ENCODE results near the gene THRB.

The THRB gene

DNA sequence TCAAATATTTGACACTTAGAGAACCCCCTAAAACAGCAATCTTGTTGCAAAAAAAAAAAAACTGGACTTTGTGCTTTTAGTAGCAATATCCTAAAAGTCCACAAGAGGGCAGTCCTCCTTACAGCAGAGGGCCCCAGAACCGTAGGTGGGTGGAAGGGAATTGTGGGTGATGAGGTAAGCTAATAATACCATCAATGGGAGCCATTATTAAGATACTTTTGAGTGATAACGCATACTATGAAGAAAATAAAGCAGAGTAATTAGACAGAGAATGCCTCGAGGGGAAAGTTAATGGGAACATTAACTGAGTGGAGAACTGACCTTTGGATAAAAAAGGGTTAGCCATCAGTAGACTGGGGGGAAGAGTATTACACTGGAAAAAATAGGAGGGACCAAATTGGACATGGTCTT, 229.9 kb downstream of the THRB start:
- Histone ChIP-seq H3K27ac (ENCODE audit: low read depth in 2 of 2, low read length in 2 of 2) (no peak overlapping the region), H3K9me3 (ENCODE audit: control insufficient read depth in 2 of 2, low read length in 2 of 2) (no peaks in the 10 kb centered on the region), H3K4me3 (ENCODE audit: low read length in 2 of 2) (no peak overlapping the region), H3K27me3 (ENCODE audit: control insufficient read depth in 2 of 2, insufficient read depth in 2 of 2, low read length in 2 of 2) (no peaks in the 10 kb centered on the region), H3K4me1 (ENCODE audit: control insufficient read depth in 2 of 2, insufficient read depth in 2 of 2, low read length in 2 of 2) (no peaks in the 10 kb centered on the region), H3K36me3 (ENCODE audit: control insufficient read depth in 2 of 2, insufficient read depth in 2 of 2, low read length in 2 of 2) (no peaks in the 10 kb centered on the region), H3K9ac (ENCODE audit: low read depth in 1 of 2, low read length in 2 of 2) (no peak overlapping the region)

DNA sequence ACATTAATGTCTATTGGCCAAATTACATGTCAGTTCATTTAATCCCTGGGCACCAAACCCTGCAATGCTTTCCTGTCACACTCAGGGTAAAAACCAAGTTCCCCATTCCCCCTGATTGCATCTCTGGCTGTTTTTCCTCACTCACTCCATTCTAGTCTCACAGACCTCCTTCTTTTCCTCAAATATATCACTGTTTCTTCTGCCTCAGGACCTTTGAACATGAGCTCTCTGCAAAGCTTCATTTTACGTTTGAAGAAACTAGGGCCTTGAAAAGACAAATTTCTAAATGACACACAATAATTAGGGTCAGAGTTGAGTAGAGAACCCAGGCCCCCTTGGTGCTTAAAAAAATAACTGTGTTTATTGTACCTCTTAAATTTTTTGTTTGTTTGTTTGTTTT, 230.6 kb downstream of the THRB start:
- H3K27me3 ChIP-seq (ENCODE audit: control insufficient read depth in 2 of 2, insufficient read depth in 2 of 2, low read length in 2 of 2), result no peaks in the 10 kb centered on the region
- H3K36me3 ChIP-seq (ENCODE audit: control insufficient read depth in 2 of 2, insufficient read depth in 2 of 2, low read length in 2 of 2), result no peaks in the 10 kb centered on the region
- H3K9me3 ChIP-seq (ENCODE audit: control insufficient read depth in 2 of 2, low read length in 2 of 2), result no peaks in the 10 kb centered on the region
- no peak overlapping the region for H3K4me3 ChIP-seq (ENCODE audit: low read length in 2 of 2)
- H3K27ac ChIP-seq (ENCODE audit: low read depth in 2 of 2, low read length in 2 of 2), result no peak overlapping the region
- H3K4me1 ChIP-seq (ENCODE audit: control insufficient read depth in 2 of 2, insufficient read depth in 2 of 2, low read length in 2 of 2), result no peaks in the 10 kb centered on the region
- H3K9ac ChIP-seq (ENCODE audit: low read depth in 1 of 2, low read length in 2 of 2), result no peak overlapping the region

DNA sequence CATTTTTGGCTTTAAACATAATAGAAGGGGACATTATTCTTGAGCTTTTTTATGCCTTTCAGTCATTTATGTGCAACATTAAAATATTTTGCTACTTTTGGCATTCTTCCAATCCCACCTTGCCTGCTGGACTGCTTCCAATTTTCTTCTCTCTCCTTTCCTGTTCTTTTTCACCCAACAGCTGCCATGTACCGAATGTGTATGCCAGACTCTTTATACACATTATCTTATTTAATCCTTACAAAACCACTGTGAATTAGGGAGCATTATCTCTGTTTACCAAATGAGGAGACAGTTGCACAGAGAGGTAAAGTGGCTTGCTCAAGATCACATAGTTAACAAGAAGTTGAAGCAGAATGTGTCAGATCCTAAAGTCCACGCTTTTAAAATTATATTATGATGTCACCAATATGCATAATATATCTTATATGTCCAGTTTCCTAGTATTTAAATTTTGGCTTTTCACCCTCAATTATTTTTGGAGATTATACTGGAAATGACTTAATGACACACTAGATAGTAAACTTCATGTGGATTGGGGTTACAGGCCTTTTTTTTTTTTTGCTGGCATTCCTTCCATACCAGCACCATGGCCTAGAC, 231.5 kb downstream of the THRB start:
- Histone ChIP-seq H3K27ac (ENCODE audit: low read depth in 2 of 2, low read length in 2 of 2) (no peak overlapping the region), H3K9ac (ENCODE audit: low read depth in 1 of 2, low read length in 2 of 2) (no peak overlapping the region), H3K4me1 (ENCODE audit: control insufficient read depth in 2 of 2, insufficient read depth in 2 of 2, low read length in 2 of 2) (no peaks in the 10 kb centered on the region)

GRCh38 chr3:24261521-24261920, 233.1 kb downstream of the THRB start:
- Histone ChIP-seq H3K36me3 (ENCODE audit: control insufficient read depth in 2 of 2, insufficient read depth in 2 of 2, low read length in 2 of 2) (no peaks in the 10 kb centered on the region), H3K4me1 (ENCODE audit: control insufficient read depth in 2 of 2, insufficient read depth in 2 of 2, low read length in 2 of 2) (no peaks in the 10 kb centered on the region), H3K9me3 (ENCODE audit: control insufficient read depth in 2 of 2, low read length in 2 of 2) (no peaks in the 10 kb centered on the region), H3K4me3 (ENCODE audit: low read length in 2 of 2) (no peak overlapping the region), H3K27ac (ENCODE audit: low read depth in 2 of 2, low read length in 2 of 2) (no peak overlapping the region), H3K9ac (ENCODE audit: low read depth in 1 of 2, low read length in 2 of 2) (no peak overlapping the region), H3K27me3 (ENCODE audit: control insufficient read depth in 2 of 2, insufficient read depth in 2 of 2, low read length in 2 of 2) (no peaks in the 10 kb centered on the region)

More for the DNA sequence above, 231.5 kb downstream of the THRB start:
- Histone ChIP-seq H3K27me3 (ENCODE audit: control insufficient read depth in 2 of 2, insufficient read depth in 2 of 2, low read length in 2 of 2) (no peaks in the 10 kb centered on the region), H3K4me3 (ENCODE audit: low read length in 2 of 2) (no peak overlapping the region), H3K9me3 (ENCODE audit: control insufficient read depth in 2 of 2, low read length in 2 of 2) (no peaks in the 10 kb centered on the region), H3K36me3 (ENCODE audit: control insufficient read depth in 2 of 2, insufficient read depth in 2 of 2, low read length in 2 of 2) (no peaks in the 10 kb centered on the region)

DNA sequence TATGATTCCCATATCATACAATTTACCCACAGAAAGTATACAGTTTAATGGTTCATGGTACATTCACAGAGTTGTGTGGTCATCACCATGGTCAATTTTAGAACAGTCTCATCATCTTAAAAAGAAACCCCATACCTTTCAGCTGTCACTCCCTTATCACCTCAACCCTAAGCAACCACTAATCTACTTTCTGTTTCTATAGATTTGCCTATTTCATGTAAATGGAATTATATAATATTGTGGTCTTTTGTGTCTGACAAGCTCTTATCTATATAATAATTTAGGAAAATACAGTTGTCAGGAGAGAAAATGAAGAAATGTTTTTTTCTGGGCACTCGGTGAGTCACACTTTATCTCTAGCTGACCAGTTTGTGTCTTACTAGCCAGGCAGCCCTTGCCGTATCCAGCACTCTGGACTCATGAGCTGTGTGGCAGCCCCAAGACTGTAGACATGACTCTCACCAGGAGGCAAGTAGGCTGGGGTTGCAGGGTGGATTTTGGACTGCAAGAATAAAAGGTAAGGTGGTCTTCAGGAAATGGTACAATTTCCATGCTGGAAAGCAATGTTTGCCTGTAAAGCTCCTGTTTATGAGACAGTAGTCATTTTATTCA, 234.6 kb downstream of the THRB start:
- H3K4me1 ChIP-seq (ENCODE audit: control insufficient read depth in 2 of 2, insufficient read depth in 2 of 2, low read length in 2 of 2), result no peaks in the 10 kb centered on the region
- no peak overlapping the region for H3K27ac ChIP-seq (ENCODE audit: low read depth in 2 of 2, low read length in 2 of 2)
- no peaks in the 10 kb centered on the region for H3K36me3 ChIP-seq (ENCODE audit: control insufficient read depth in 2 of 2, insufficient read depth in 2 of 2, low read length in 2 of 2)
- H3K4me3 ChIP-seq (ENCODE audit: low read length in 2 of 2), result no peak overlapping the region
- no peak overlapping the region for H3K9ac ChIP-seq (ENCODE audit: low read depth in 1 of 2, low read length in 2 of 2)
- H3K27me3 ChIP-seq (ENCODE audit: control insufficient read depth in 2 of 2, insufficient read depth in 2 of 2, low read length in 2 of 2), result no peaks in the 10 kb centered on the region
- H3K9me3 ChIP-seq (ENCODE audit: control insufficient read depth in 2 of 2, low read length in 2 of 2), result no peaks in the 10 kb centered on the region

GRCh38 chr3:24258727-24259600, 235.7 kb downstream of the THRB start:
- no peak overlapping the region for H3K27ac ChIP-seq (ENCODE audit: low read depth in 2 of 2, low read length in 2 of 2)
- no peak overlapping the region for H3K9ac ChIP-seq (ENCODE audit: low read depth in 1 of 2, low read length in 2 of 2)
- H3K36me3 ChIP-seq (ENCODE audit: control insufficient read depth in 2 of 2, insufficient read depth in 2 of 2, low read length in 2 of 2), result no peaks in the 10 kb centered on the region
- no peaks in the 10 kb centered on the region for H3K9me3 ChIP-seq (ENCODE audit: control insufficient read depth in 2 of 2, low read length in 2 of 2)
- H3K27me3 ChIP-seq (ENCODE audit: control insufficient read depth in 2 of 2, insufficient read depth in 2 of 2, low read length in 2 of 2), result no peaks in the 10 kb centered on the region
- H3K4me3 ChIP-seq (ENCODE audit: low read length in 2 of 2), result no peak overlapping the region
- no peaks in the 10 kb centered on the region for H3K4me1 ChIP-seq (ENCODE audit: control insufficient read depth in 2 of 2, insufficient read depth in 2 of 2, low read length in 2 of 2)

DNA sequence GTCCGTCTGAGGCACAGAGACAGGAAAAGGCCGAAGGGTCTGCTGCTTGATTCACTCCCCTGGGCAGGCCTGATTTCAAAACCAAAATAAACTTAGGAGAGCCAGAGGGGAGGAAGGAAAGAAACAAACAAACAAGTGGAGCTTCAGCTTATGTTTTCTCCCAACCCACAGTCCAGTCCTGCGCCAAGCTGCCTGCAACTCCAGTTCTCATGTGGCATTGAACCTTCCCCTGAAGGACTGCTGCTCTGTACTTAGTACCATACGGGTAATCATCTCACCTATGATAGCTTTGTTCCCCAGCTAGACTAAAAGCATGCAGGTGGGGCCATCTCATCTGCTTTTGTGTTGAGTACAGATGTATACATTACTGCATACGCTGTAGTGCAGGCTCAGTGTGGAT, 236.4 kb downstream of the THRB start:
- Histone ChIP-seq H3K4me1 (ENCODE audit: control insufficient read depth in 2 of 2, insufficient read depth in 2 of 2, low read length in 2 of 2) (no peaks in the 10 kb centered on the region), H3K36me3 (ENCODE audit: control insufficient read depth in 2 of 2, insufficient read depth in 2 of 2, low read length in 2 of 2) (no peaks in the 10 kb centered on the region), H3K9me3 (ENCODE audit: control insufficient read depth in 2 of 2, low read length in 2 of 2) (no peaks in the 10 kb centered on the region), H3K27me3 (ENCODE audit: control insufficient read depth in 2 of 2, insufficient read depth in 2 of 2, low read length in 2 of 2) (no peaks in the 10 kb centered on the region), H3K4me3 (ENCODE audit: low read length in 2 of 2) (no peak overlapping the region), H3K9ac (ENCODE audit: low read depth in 1 of 2, low read length in 2 of 2) (no peak overlapping the region), H3K27ac (ENCODE audit: low read depth in 2 of 2, low read length in 2 of 2) (no peak overlapping the region)

DNA sequence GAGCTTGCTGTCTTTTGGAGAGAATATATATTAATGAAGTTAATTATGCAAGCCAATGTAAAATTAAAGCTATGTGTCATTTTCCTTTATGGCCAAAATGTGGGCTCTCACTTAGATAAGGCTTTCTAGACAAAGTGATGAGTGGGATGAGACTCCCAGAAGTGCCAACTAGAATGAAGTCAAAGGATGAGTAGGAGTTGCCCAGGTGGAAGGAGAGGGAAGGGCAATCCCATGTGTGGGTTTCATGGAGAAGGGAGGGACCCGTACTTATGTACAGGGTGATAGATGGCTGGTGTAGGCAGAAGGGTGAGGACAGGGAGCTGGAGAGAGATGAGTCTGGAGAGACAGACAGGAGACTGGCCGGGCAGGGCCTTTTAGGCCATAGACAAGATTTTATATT, 239.2 kb downstream of the THRB start:
- H3K9me3 ChIP-seq (ENCODE audit: control insufficient read depth in 2 of 2, low read length in 2 of 2), result no peaks in the 10 kb centered on the region
- no peaks in the 10 kb centered on the region for H3K27me3 ChIP-seq (ENCODE audit: control insufficient read depth in 2 of 2, insufficient read depth in 2 of 2, low read length in 2 of 2)
- no peaks in the 10 kb centered on the region for H3K36me3 ChIP-seq (ENCODE audit: control insufficient read depth in 2 of 2, insufficient read depth in 2 of 2, low read length in 2 of 2)
- no peak overlapping the region for H3K27ac ChIP-seq (ENCODE audit: low read depth in 2 of 2, low read length in 2 of 2)
- no peak overlapping the region for H3K4me3 ChIP-seq (ENCODE audit: low read length in 2 of 2)
- no peaks in the 10 kb centered on the region for H3K4me1 ChIP-seq (ENCODE audit: control insufficient read depth in 2 of 2, insufficient read depth in 2 of 2, low read length in 2 of 2)
- H3K9ac ChIP-seq (ENCODE audit: low read depth in 1 of 2, low read length in 2 of 2), result no peak overlapping the region

- Histone ChIP-seq H3K27me3 (ENCODE audit: control insufficient read depth in 2 of 2, insufficient read depth in 2 of 2, low read length in 2 of 2) (no peaks in the 10 kb centered on the region), H3K4me1 (ENCODE audit: control insufficient read depth in 2 of 2, insufficient read depth in 2 of 2, low read length in 2 of 2) (no peaks in the 10 kb centered on the region), H3K9ac (ENCODE audit: low read depth in 1 of 2, low read length in 2 of 2) (no peak overlapping the region), H3K4me3 (ENCODE audit: low read length in 2 of 2) (no peak overlapping the region), H3K36me3 (ENCODE audit: control insufficient read depth in 2 of 2, insufficient read depth in 2 of 2, low read length in 2 of 2) (no peaks in the 10 kb centered on the region), H3K9me3 (ENCODE audit: control insufficient read depth in 2 of 2, low read length in 2 of 2) (no peaks in the 10 kb centered on the region), H3K27ac (ENCODE audit: low read depth in 2 of 2, low read length in 2 of 2) (no peak overlapping the region)
These were observed 240.0 kb downstream of the THRB start for GRCh38 chr3:24254649-24255048.

- Histone ChIP-seq H3K27me3 (ENCODE audit: control insufficient read depth in 2 of 2, insufficient read depth in 2 of 2, low read length in 2 of 2) (no peaks in the 10 kb centered on the region), H3K9me3 (ENCODE audit: control insufficient read depth in 2 of 2, low read length in 2 of 2) (no peaks in the 10 kb centered on the region), H3K27ac (ENCODE audit: low read depth in 2 of 2, low read length in 2 of 2) (no peak overlapping the region)
These were observed 241.3 kb downstream of the THRB start for GRCh38 chr3:24253336-24253735.

More at GRCh38 chr3:24253336-24253735, 241.3 kb downstream of the THRB start:
- Histone ChIP-seq H3K36me3 (ENCODE audit: control insufficient read depth in 2 of 2, insufficient read depth in 2 of 2, low read length in 2 of 2) (no peaks in the 10 kb centered on the region), H3K4me1 (ENCODE audit: control insufficient read depth in 2 of 2, insufficient read depth in 2 of 2, low read length in 2 of 2) (no peaks in the 10 kb centered on the region), H3K4me3 (ENCODE audit: low read length in 2 of 2) (no peak overlapping the region), H3K9ac (ENCODE audit: low read depth in 1 of 2, low read length in 2 of 2) (no peak overlapping the region)

All from mucosa of rectum (tissue), 2 donors.